GM12874 (cell line): ENCODE data around the gene MRPL19.

Source experiments
- TF ChIP-seq, protein P1 (sequence below): IDR thresholded peaks from 2 replicates; pipeline ENCODE4 v1.5.1; 2011; ENCODE audit warnings: low read depth, mild to moderate bottlenecking, control low read depth, low read length, moderate library complexity; ENCODE audit not compliant: insufficient read depth

MRPL19 gene

DNA sequence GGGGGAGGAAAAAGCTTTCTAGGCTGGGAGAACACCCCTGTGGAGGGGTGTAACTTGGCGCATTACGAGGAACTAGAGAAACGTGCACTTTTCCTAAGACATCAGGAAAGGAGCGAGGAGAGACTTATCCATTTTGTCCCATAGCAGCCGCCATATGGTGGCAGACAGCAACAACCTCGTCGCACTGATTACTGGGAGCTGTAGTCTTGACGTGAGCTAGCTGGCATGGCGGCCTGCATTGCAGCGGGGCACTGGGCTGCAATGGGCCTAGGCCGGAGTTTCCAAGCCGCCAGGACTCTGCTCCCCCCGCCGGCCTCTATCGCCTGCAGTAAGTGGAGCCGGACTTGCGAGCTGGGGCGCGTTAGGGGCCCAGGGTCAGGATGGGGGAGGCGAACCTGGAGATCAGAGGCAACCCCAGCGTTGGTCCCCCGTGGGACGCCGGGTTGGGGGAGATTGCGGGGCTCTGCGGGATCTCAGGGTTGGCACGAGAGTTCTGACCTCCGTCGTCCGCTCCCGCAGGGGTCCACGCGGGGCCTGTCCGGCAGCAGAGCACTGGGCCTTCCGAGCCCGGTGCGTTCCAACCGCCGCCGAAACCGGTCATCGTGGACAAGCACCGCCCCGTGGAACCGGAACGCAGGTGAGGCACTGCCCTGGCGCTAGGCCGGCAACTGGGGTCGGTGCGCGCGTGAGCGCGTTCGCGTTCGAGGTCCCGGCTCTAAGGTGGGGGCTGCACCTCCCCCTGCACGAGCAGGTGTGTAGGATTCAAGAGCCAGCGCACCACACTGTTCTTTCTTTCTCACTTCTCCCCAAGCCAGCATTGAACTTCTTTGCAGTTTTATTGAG lies at the start of gene MRPL19:
TSS of gene MRPL19 (plus strand) at position 201 of the 843 bp plus-strand sequence. CDS start at position 226, 25 bp downstream.
- TF ChIP-seq, protein P1, sequence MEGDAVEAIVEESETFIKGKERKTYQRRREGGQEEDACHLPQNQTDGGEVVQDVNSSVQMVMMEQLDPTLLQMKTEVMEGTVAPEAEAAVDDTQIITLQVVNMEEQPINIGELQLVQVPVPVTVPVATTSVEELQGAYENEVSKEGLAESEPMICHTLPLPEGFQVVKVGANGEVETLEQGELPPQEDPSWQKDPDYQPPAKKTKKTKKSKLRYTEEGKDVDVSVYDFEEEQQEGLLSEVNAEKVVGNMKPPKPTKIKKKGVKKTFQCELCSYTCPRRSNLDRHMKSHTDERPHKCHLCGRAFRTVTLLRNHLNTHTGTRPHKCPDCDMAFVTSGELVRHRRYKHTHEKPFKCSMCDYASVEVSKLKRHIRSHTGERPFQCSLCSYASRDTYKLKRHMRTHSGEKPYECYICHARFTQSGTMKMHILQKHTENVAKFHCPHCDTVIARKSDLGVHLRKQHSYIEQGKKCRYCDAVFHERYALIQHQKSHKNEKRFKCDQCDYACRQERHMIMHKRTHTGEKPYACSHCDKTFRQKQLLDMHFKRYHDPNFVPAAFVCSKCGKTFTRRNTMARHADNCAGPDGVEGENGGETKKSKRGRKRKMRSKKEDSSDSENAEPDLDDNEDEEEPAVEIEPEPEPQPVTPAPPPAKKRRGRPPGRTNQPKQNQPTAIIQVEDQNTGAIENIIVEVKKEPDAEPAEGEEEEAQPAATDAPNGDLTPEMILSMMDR = no peak

DNA sequence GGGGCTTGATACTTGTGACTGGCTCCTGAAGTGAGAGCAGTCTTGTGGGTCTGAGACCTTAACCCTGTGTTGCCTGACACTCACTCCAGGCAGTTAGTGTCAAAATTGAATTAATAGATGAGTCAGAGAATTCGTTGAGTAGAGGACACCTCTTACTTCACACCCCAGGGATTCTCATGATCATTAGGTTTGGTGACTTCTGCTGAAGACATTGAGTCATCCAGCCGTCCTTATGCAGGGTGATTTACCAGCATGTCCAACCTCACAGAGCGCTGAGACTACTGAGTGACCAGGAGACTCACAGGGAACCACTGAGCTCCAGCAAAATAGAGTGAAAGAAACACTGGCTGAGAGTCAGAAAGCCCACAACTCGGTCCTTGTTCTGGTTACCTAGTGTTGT lies 49.8 kb upstream of the MRPL19 start:
- TF ChIP-seq, protein P1 = no peak

DNA sequence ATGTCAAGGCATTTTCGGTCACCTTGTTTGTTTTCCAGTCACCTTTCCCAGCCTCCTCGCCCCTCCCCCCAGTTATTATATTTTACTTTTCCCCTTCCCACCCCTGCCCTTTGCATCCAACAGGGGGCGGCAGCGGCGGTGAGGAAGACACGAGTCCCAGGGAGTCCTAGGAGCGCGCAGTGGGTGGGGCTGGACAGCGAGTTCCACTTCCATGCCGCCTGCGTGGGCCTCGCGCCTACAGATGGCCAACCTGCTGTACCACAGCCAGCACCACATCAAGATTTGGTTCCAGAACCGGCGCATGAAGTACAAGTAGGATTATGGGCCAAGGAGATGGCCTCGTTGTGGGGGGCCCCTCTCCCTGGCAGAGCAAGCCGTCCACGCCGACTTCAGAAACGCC lies 48.6 kb upstream of the MRPL19 start:
- TF ChIP-seq, protein P1 = no peak

- TF ChIP-seq, protein P1 = no peak
Measured at GRCh38 chr2:75598589-75599155, 47.9 kb upstream of the MRPL19 start.

GRCh38 chr2:75600461-75601011 lies 46.0 kb upstream of the MRPL19 start:
- TF ChIP-seq, protein P1 = no peak

- TF ChIP-seq, protein P1 = no peak
Measured at GRCh38 chr2:75602724-75603342, 43.8 kb upstream of the MRPL19 start.

DNA sequence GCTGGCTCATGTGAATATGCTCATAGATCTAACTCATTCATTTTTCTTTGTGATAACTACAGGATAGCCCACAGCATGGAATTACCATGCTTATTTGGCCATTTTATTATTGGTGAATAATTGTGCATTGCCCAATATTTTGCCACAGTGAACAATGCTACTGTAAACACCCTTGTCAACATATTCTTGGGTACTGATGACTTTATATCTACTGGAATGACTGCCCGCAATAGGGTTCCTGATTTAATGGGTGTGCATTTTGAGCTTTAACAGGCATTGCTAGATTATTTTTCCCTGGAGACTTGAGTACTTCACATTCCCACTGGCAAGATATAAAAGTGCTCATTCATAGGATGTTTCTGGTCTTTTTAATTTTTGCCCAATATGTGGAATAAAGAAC lies 43.1 kb upstream of the MRPL19 start:
- TF ChIP-seq, protein P1 = no peak
